GM12873 (cell line): Measurements from ENCODE around the gene ATP10D.

ENCODE experiments used
- TF ChIP-seq, protein P1 (sequence below): IDR thresholded peaks from 2 replicates; pipeline ENCODE4 v1.5.1; 2012; ENCODE audit warnings: low read depth, mild to moderate bottlenecking, moderate library complexity, low read length, control low read depth; ENCODE audit not compliant: insufficient read depth; ENCODE audit errors: missing control alignments

The ATP10D gene

DNA sequence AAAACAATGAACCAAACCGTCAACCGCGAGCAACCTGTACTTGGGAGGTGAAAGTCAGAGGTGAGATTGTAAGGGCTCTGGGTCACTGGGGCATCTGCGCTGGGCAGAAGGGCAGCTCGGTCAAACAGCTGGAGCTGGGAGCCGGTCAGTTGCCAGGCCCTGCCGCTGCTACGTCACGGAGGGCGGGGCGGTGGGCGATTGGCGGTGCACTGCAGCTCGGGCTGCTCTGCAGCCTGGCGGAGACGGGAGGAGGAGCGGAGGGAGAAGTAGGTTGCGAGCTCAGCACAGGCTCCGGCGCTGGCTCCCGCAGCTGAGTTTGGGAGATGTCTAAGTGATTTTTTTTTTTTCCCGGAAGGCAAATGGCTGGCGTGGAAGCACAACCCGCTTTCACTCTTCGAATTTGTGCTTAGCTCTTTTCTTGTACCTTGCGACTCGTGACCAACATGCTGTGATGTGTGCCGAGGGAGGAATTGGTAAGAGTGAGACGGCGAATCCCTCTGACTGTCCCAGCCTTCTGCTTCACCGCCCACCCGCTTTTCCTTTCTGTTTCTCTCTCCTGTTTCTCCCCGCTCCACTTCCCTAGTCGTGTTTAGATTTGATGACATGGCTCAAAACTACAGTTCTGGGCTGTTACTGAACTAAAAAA is at the start of gene ATP10D:
Gene ATP10D, plus strand, starts transcription at position 229 of the 646 bp plus-strand sequence. CDS start 27,266 bp downstream, outside the sequence.
- TF ChIP-seq, protein P1, sequence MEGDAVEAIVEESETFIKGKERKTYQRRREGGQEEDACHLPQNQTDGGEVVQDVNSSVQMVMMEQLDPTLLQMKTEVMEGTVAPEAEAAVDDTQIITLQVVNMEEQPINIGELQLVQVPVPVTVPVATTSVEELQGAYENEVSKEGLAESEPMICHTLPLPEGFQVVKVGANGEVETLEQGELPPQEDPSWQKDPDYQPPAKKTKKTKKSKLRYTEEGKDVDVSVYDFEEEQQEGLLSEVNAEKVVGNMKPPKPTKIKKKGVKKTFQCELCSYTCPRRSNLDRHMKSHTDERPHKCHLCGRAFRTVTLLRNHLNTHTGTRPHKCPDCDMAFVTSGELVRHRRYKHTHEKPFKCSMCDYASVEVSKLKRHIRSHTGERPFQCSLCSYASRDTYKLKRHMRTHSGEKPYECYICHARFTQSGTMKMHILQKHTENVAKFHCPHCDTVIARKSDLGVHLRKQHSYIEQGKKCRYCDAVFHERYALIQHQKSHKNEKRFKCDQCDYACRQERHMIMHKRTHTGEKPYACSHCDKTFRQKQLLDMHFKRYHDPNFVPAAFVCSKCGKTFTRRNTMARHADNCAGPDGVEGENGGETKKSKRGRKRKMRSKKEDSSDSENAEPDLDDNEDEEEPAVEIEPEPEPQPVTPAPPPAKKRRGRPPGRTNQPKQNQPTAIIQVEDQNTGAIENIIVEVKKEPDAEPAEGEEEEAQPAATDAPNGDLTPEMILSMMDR, result no peak

DNA sequence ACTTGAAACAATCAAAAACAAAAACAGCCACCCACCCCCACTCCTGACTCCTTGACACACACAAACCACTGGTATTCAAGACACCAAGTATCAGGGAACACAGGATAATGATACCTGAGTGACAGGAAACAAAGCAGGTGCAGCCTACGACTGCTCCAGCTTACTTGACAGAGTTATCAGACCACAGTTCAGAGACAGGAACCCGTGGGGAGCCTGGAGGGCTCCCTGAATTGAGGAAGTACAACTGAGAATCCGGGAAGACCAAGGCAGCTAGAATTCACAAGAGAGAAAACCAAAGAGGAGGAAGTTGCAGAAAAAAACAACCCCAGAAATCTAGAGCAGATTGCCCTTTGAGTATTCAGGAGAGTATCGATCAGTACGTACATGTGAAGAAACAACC is 42.1 kb upstream of the ATP10D start:
- TF ChIP-seq, protein P1, result no peak

- TF ChIP-seq, protein P1, result no peak
Observed at GRCh38 chr4:47444031-47444430, 41.0 kb upstream of the ATP10D start.

GRCh38 chr4:47451657-47452056 is 33.4 kb upstream of the ATP10D start:
- TF ChIP-seq, protein P1, result no peak

GRCh38 chr4:47462799-47463234 is 22.3 kb upstream of the ATP10D start:
- TF ChIP-seq, protein P1, result no peak

DNA sequence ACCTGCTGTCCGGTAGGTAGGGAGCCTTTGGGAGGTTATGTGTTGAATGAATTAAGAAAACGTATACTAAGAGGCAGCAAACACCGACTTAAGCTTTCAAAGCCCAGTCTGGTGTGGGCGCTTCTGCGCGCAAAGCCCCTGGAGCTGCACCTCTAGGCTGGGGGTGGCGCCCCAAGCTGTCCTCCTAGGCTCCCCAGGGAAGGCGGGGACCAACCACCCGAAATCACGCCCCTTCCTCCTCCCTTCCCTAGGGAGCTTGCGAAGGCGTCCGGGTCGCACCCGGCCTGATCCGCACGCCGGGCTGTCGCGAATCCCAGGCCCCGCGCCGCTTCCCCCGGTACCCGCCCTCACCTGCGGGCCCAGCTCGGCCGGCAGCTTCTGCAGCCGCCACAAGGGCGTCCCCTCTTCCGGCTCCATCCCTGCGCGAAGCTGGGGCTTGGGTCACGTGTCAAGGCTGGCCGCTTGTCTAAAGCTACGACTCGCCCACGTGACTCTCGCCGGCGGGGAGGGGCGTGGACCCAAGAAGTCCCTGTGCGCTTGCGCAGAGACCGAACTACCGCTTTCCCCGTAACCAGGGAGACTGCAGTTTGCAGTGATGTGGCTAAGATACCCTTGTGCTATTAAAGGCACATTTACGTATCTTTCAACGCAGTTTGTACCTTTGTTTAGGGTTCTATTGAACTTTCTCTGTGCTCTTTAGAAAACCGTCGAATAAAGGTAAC is 21.7 kb upstream of the ATP10D start, which contains the start of gene COMMD8:
Gene COMMD8, minus strand, starts transcription at position 468 of the 722 bp plus-strand sequence. Its CDS starts 51 bp downstream, at position 417.
- TF ChIP-seq, protein P1, result peak; percentile 37

DNA sequence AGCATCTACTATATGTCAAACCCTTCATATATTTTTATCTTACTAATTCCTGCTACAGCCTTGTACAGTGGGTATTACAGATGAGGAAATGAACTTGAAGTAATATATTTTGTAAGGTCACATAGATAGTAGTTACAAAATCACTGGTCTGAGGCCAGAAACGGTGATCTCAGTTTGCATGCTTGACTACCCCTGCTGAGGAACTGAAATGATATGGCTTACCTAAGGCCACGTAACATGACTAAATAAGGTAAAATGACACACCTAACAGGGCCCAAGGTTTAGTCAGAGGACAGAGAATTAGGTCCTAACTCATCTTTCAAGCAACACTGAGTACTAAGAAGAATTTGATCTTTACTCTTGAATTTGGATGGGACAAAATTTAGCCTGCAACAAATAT is 20.1 kb upstream of the ATP10D start:
- TF ChIP-seq, protein P1, result no peak
